Left kidney (tissue), 2 donors: ENCODE results near the gene IFI6. TPM values are rescaled to one million over a fixed set of nuclear protein-coding genes. Genes with fewer than 3 reads are reported as not detected.

Source experiments
- DNase-seq: peaks from one replicate; pipeline ENCODE4 v3.0.0-alpha.2; 2013
- polyA plus RNA-seq: library from polyadenylated mRNA; unstranded; fragments of 120-200 nt; gene quantifications from one replicate; pipeline ENCODE4 v1.2.1, GENCODE V29; 2013; ENCODE audit not compliant: insufficient read length

The IFI6 gene
- polyA plus RNA-seq, 1 donor = 14.9 TPM

GRCh38 chr1:27678747-27679146, 6.8 kb upstream of the IFI6 start:
- no peak for DNase-seq

GRCh38 chr1:27676410-27676809, 4.4 kb upstream of the IFI6 start:
- no peak for DNase-seq

GRCh38 chr1:27672750-27673112, 739 bp upstream of the IFI6 start:
- no peak for DNase-seq

- DNase-seq = no peak
Observed at GRCh38 chr1:27669876-27670275, 2.1 kb downstream of the IFI6 start.

GRCh38 chr1:27668808-27669723, 2.9 kb downstream of the IFI6 start:
- peak; percentile 42 for DNase-seq

- no peak for DNase-seq
Observed at GRCh38 chr1:27668121-27668807, 3.7 kb downstream of the IFI6 start.

GRCh38 chr1:27666791-27667254, 5.2 kb downstream of the IFI6 start:
- no peak for DNase-seq

GRCh38 chr1:27666294-27666693, 5.7 kb downstream of the IFI6 start:
- DNase-seq = no peak

- no peak for DNase-seq
Observed at GRCh38 chr1:27665016-27665651, 6.9 kb downstream of the IFI6 start.

GRCh38 chr1:27664291-27664690, 7.7 kb downstream of the IFI6 start:
- DNase-seq = no peak

- peak; percentile 89 for DNase-seq
Observed at GRCh38 chr1:27662707-27663393, 9.1 kb downstream of the IFI6 start.

- no peak for DNase-seq
Observed at GRCh38 chr1:27662261-27662660, 9.7 kb downstream of the IFI6 start.

- DNase-seq = no peak
Observed at GRCh38 chr1:27661412-27662075, 10.4 kb downstream of the IFI6 start.

- no peak for DNase-seq
Observed at GRCh38 chr1:27660300-27660835, 11.6 kb downstream of the IFI6 start.

GRCh38 chr1:27659497-27660299, 12.3 kb downstream of the IFI6 start:
- peak; percentile 79 for DNase-seq

- no peak for DNase-seq
Observed at GRCh38 chr1:27658951-27659496, 13.0 kb downstream of the IFI6 start.

- DNase-seq = no peak
Observed at GRCh38 chr1:27656157-27656893, 15.7 kb downstream of the IFI6 start.

- DNase-seq = no peak
Observed at GRCh38 chr1:27655151-27655937, 16.6 kb downstream of the IFI6 start.
